Measurements from ENCODE around the gene HRK.

Gene HRK

DNA sequence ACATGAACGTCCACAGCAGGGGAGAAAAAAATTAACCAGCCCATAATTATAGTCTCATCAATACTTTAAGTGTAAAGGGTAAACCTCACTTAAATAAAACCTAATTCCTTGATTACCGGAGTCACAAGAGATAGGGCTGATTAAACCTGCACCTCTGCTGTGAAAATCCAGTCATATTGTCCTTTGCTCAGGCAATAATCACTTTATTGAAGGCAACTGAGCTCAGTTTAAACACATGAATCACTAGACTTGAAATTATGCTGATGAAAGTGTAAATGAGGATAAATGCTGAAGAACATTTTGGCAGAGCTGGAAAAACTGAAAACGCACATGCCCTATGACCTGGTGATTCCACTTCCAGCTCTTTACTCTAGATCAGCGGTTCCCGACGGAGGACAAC, 6.7 kb upstream of the HRK start:
- Mint-ChIP-seq H3K4me1 (no peaks in the 10 kb centered on the region), H3K27me3 (peaks cover 2% of the 10 kb centered on the region), H3K27ac (no peak overlapping the region), H3K36me3 (no peaks in the 10 kb centered on the region), H3K9me3 (no peaks in the 10 kb centered on the region), H3K4me3 (no peak overlapping the region)
- DNase-seq (ENCODE audit: low spot score in 2 of 2) (no peak), ATAC-seq (ENCODE audit: low read depth) (no peak)

DNA sequence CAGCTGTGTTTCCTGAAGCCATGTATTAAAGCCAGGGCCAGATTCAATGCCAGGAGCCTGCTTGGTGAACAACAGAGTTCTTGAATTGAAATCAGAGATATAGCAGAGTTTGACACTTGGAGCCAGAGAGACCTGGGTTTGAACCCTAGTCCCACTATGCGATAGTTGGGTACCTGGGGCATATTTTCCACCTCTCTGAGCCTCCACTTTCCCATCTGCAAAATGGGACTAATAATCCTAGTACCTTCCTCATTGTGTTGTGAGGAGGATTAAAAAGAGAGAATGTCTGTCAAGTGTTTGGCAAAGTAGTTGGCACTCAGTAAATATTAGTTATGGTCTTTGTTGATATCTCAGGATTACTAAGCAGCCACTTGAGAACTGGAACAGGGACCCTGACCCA, 6.0 kb upstream of the HRK start:
- Mint-ChIP-seq H3K27ac (no peak overlapping the region), H3K4me3 (no peak overlapping the region), H3K9me3 (no peaks in the 10 kb centered on the region), H3K4me1 (peaks cover 6% of the 10 kb centered on the region), H3K27me3 (peaks cover 2% of the 10 kb centered on the region), H3K36me3 (no peaks in the 10 kb centered on the region)
- ATAC-seq (ENCODE audit: low read depth), result no peak
- DNase-seq (ENCODE audit: low spot score in 2 of 2), result no peak

- no peak overlapping the region for H3K4me3 Mint-ChIP-seq
- H3K27me3 Mint-ChIP-seq, result peaks cover 4% of the 10 kb centered on the region
- ATAC-seq (ENCODE audit: low read depth) (peak; percentile 50), DNase-seq (ENCODE audit: low spot score in 2 of 2) (no peak)
- peaks cover 14% of the 10 kb centered on the region for H3K4me1 Mint-ChIP-seq
- H3K9me3 Mint-ChIP-seq, result no peaks in the 10 kb centered on the region
- no peak overlapping the region for H3K27ac Mint-ChIP-seq
- H3K36me3 Mint-ChIP-seq, result no peaks in the 10 kb centered on the region
Observed at GRCh38 chr12:116885491-116885890, 4.2 kb upstream of the HRK start.

DNA sequence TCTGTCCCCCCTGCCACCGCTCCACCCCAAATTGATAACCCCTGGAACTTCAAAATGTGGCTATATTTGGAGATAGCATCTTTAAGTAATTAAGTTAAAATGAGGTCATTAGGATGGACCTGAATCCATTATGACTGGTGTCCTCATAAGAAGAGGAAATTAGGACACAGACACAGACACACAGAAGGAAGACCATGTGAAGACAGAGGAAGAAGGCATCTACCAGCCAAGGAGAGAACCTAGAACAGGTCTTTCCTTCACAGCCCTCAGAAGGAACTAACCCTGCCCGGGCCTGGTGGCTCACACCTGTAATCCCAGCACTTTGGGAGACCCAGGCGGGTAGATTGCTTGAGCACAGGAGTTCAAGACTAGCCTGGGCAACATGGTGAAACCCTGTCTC, 3.6 kb upstream of the HRK start:
- ATAC-seq (ENCODE audit: low read depth) (no peak), DNase-seq (ENCODE audit: low spot score in 2 of 2) (no peak)
- Mint-ChIP-seq H3K27me3 (peaks cover 8% of the 10 kb centered on the region), H3K9me3 (no peaks in the 10 kb centered on the region), H3K36me3 (no peaks in the 10 kb centered on the region), H3K27ac (peak overlapping the region; percentile 31), H3K4me1 (peaks cover 20% of the 10 kb centered on the region), H3K4me3 (no peak overlapping the region)

- Mint-ChIP-seq H3K36me3 (no peaks in the 10 kb centered on the region), H3K4me3 (peak overlapping the region; percentile 76), H3K27ac (peak overlapping the region; percentile 64), H3K4me1 (peaks cover 30% of the 10 kb centered on the region), H3K27me3 (peaks cover 14% of the 10 kb centered on the region), H3K9me3 (no peaks in the 10 kb centered on the region)
- peak; percentile 44 for ATAC-seq (ENCODE audit: low read depth)
- peak in 1 of 2 donors; percentile 26 for DNase-seq (ENCODE audit: low spot score in 2 of 2)
Observed at GRCh38 chr12:116882742-116883141, 1.5 kb upstream of the HRK start.

- H3K36me3 Mint-ChIP-seq, result no peaks in the 10 kb centered on the region
- peaks cover 14% of the 10 kb centered on the region for H3K27me3 Mint-ChIP-seq
- peaks cover 30% of the 10 kb centered on the region for H3K4me1 Mint-ChIP-seq
- H3K27ac Mint-ChIP-seq, result peak overlapping the region; percentile 64
- H3K4me3 Mint-ChIP-seq, result peak overlapping the region; percentile 76
- no peaks in the 10 kb centered on the region for H3K9me3 Mint-ChIP-seq
- DNase-seq (ENCODE audit: low spot score in 2 of 2), result no peak
- no peak for ATAC-seq (ENCODE audit: low read depth)
Observed at GRCh38 chr12:116881877-116882507, 751 bp upstream of the HRK start.

DNA sequence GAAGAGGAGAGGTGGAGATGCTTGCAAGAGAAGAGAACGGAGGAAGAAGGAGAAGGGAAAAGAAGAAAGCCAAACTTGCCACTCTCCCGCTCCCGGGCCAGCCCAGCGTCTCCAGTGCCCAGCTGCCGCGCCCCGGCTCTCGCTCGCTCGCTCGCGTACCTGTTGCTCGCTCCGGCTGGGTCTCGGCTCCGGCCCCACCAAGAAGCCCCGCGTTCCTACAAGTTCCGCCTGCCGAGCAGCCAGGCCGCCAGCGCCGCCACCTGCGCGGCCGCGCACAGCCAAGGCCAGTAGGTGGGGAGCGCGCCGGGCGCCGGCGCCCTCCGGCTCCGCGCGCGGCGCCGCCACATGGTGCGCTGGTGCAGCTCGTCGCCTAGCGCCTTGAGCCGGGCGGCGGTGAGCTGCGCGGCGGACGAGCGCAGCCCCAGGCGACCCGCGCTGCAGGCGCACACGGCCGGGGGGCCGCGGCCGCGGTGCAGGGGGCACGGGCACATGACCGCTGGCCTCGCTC, 370 bp downstream of the HRK start:
- DNase-seq (ENCODE audit: low spot score in 2 of 2) (peak; percentile 49 to 57), ATAC-seq (ENCODE audit: low read depth) (peak; percentile 80)
- Mint-ChIP-seq H3K27me3 (peaks cover 13% of the 10 kb centered on the region), H3K9me3 (no peaks in the 10 kb centered on the region), H3K4me1 (peaks cover 30% of the 10 kb centered on the region), H3K36me3 (no peaks in the 10 kb centered on the region), H3K4me3 (peak overlapping the region; percentile 93), H3K27ac (peak overlapping the region; percentile 64)

GRCh38 chr12:116880213-116880816, 926 bp downstream of the HRK start:
- Mint-ChIP-seq H3K4me3 (peak overlapping the region; percentile 93), H3K27ac (peak overlapping the region; percentile 64), H3K27me3 (peaks cover 13% of the 10 kb centered on the region), H3K36me3 (no peaks in the 10 kb centered on the region), H3K4me1 (peaks cover 30% of the 10 kb centered on the region), H3K9me3 (no peaks in the 10 kb centered on the region)
- peak in 1 of 2 donors; percentile 24 for DNase-seq (ENCODE audit: low spot score in 2 of 2)
- no peak for ATAC-seq (ENCODE audit: low read depth)

GRCh38 chr12:116879509-116880212, 1.6 kb downstream of the HRK start:
- Mint-ChIP-seq H3K27ac (peak overlapping the region; percentile 64), H3K27me3 (peaks cover 13% of the 10 kb centered on the region), H3K4me1 (peaks cover 30% of the 10 kb centered on the region), H3K4me3 (peak overlapping the region; percentile 93), H3K36me3 (no peaks in the 10 kb centered on the region), H3K9me3 (no peaks in the 10 kb centered on the region)
- DNase-seq (ENCODE audit: low spot score in 2 of 2) (peak in 1 of 2 donors; percentile 23), ATAC-seq (ENCODE audit: low read depth) (peak; percentile 4)

GRCh38 chr12:116878567-116879508, 2.4 kb downstream of the HRK start:
- H3K9me3 Mint-ChIP-seq, result no peaks in the 10 kb centered on the region
- no peak for DNase-seq (ENCODE audit: low spot score in 2 of 2)
- peaks cover 30% of the 10 kb centered on the region for H3K4me1 Mint-ChIP-seq
- no peaks in the 10 kb centered on the region for H3K36me3 Mint-ChIP-seq
- H3K4me3 Mint-ChIP-seq, result peak overlapping the region; percentile 93
- H3K27ac Mint-ChIP-seq, result peak overlapping the region; percentile 64
- peaks cover 15% of the 10 kb centered on the region for H3K27me3 Mint-ChIP-seq
- ATAC-seq (ENCODE audit: low read depth), result no peak

- ATAC-seq (ENCODE audit: low read depth), result no peak
- H3K36me3 Mint-ChIP-seq, result no peaks in the 10 kb centered on the region
- no peaks in the 10 kb centered on the region for H3K9me3 Mint-ChIP-seq
- H3K27ac Mint-ChIP-seq, result peak overlapping the region; percentile 18
- no peak overlapping the region for H3K4me3 Mint-ChIP-seq
- peaks cover 15% of the 10 kb centered on the region for H3K27me3 Mint-ChIP-seq
- DNase-seq (ENCODE audit: low spot score in 2 of 2), result no peak
- H3K4me1 Mint-ChIP-seq, result peaks cover 22% of the 10 kb centered on the region
Observed at GRCh38 chr12:116876151-116876869, 4.9 kb downstream of the HRK start.

DNA sequence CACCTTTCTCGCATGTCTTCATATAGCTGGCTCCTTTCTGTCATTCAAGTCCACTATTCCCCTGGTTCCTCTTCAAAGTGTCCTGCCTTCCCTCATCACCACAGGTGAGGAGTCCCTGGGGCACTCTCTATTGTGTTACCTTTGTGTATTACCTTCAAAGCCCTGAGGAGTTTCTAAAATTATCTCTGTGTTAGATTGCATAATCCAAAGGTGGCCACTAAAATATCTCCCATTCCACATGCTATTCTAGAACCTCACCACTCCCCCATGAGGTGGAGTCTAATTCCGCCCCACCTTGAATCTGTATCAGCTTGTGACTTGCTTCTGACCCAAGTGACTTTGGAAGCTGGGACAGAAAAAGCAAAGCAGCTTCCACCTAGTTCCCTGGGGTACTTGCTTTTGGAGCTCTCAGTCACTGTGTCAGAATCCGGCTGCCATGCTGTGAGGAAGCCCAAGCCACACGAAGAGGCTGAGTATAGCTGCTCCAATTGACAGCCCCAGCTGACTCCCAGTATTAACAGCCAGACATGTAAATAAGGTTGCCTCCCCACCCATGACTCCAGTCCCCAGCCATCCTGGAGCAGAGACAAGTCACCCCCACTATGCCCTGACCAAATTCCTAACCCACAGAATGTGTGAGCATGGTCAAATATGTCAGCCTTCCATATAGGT, 6.8 kb downstream of the HRK start:
- no peak overlapping the region for H3K4me3 Mint-ChIP-seq
- H3K4me1 Mint-ChIP-seq, result peaks cover 12% of the 10 kb centered on the region
- ATAC-seq (ENCODE audit: low read depth), result no peak
- no peak overlapping the region for H3K27ac Mint-ChIP-seq
- no peak for DNase-seq (ENCODE audit: low spot score in 2 of 2)
- H3K9me3 Mint-ChIP-seq, result no peaks in the 10 kb centered on the region
- H3K27me3 Mint-ChIP-seq, result peaks cover 7% of the 10 kb centered on the region
- no peaks in the 10 kb centered on the region for H3K36me3 Mint-ChIP-seq

GRCh38 chr12:116870306-116870705, 10.9 kb downstream of the HRK start:
- Mint-ChIP-seq H3K27ac (no peak overlapping the region), H3K4me3 (no peak overlapping the region)

More at GRCh38 chr12:116870306-116870705, 10.9 kb downstream of the HRK start:
- Mint-ChIP-seq H3K27me3 (peaks cover 1% of the 10 kb centered on the region), H3K36me3 (no peaks in the 10 kb centered on the region), H3K4me1 (peaks cover 7% of the 10 kb centered on the region), H3K9me3 (no peaks in the 10 kb centered on the region)
- ATAC-seq (ENCODE audit: low read depth) (no peak), DNase-seq (ENCODE audit: low spot score in 2 of 2) (no peak)

Data from memory B cell (primary cell).